SK-N-SH (cell line): ENCODE data around the gene PARVB. TPM values are rescaled to one million over a fixed set of nuclear protein-coding genes. Genes with fewer than 3 reads are reported as not detected.
A peak's percentile ranks its signal among the peaks of the same experiment; 100 is the strongest.

Experiments used
- CTCF ChIA-PET: fragments of 300-600, 350-600 bp; formaldehyde crosslinking; extraction: SDS; loops from one replicate; lab custom pipeline; 2021; lab: Yijun Ruan, JAX
- POLR2A ChIA-PET: fragments of 350-600 bp; sonication (Branson Sonifier 250); formaldehyde crosslinking; extraction: SDS; loops from one replicate; lab custom pipeline; 2020; ENCODE audit warnings: antibody characterized with exemption, inconsistent platforms; lab: Yijun Ruan, JAX
- DNase-seq: peaks from one replicate; pipeline ENCODE4 v3.0.0; 2012
- H2AFZ ChIP-seq: fragments of 200-600 bp; sonication (generic); 2 replicates; pipeline ENCODE4 v1.8.1; 2016; ENCODE audit warnings: antibody characterized with exemption, mild to moderate bottlenecking, low read depth
- H3F3A ChIP-seq: fragments of 200-600 bp; sonication (generic); replicated peaks from 2 replicates; pipeline ENCODE3; 2016; ENCODE audit warnings: antibody characterized with exemption, mild to moderate bottlenecking; ENCODE audit not compliant: insufficient read depth
- H3K27ac ChIP-seq, 2 experiments: fragments of 200-500 bp in 1 of 2; fragments of 200-600 bp in 1 of 2; sonication (Bioruptor generic) in 1 of 2; sonication (generic), shearing (Covaris generic) in 1 of 2; 2 replicates each; pipeline versions ENCODE4 v1.5.1 to v1.6.1; 2014 to 2016; ENCODE audit warnings: low read depth in 2 of 2, inconsistent platforms in 1 of 2, low read length in 1 of 2, mild to moderate bottlenecking in 1 of 2, mixed read lengths in 1 of 2
- H3K27me3 ChIP-seq: fragments of 200-600 bp; sonication (generic), shearing (Covaris generic); 2 replicates; pipeline ENCODE4 v1.6.1; 2016; ENCODE audit warnings: mixed run types; ENCODE audit not compliant: insufficient read depth
- H3K36me3 ChIP-seq, 2 experiments: fragments of 200-500 bp in 1 of 2; fragments of 200-600 bp in 1 of 2; sonication (Bioruptor generic) in 1 of 2; sonication (generic) in 1 of 2; replicated peaks in 1 of 2; 2 replicates each; pipeline versions ENCODE3 to v1.5.1; 2014 to 2016; ENCODE audit warnings: low read length in 1 of 2, mild to moderate bottlenecking in 1 of 2; ENCODE audit not compliant: insufficient read depth in 2 of 2, control insufficient read depth in 1 of 2
- H3K4me1 ChIP-seq, 2 experiments: fragments of 200-500 bp in 1 of 2; fragments of 200-600 bp in 1 of 2; sonication (Bioruptor generic) in 1 of 2; sonication (generic), shearing (Covaris generic) in 1 of 2; 2 replicates each; pipeline versions ENCODE4 v1.5.1 to v1.6.1; 2014 to 2016; ENCODE audit warnings: low read depth in 1 of 2, low read length in 1 of 2, mixed run types in 1 of 2; ENCODE audit not compliant: insufficient read depth in 2 of 2, control insufficient read depth in 1 of 2
- H3K4me2 ChIP-seq: fragments of 200-600 bp; sonication (generic), shearing (Covaris generic); 2 replicates; pipeline ENCODE4 v1.6.1; 2017; ENCODE audit warnings: mixed run types
- H3K4me3 ChIP-seq, 2 experiments: fragments of 200-500 bp in 1 of 2; fragments of 200-600 bp in 1 of 2; sonication (Bioruptor generic) in 1 of 2; sonication (generic), shearing (Covaris generic) in 1 of 2; 2 replicates each; pipeline versions ENCODE4 v1.5.1 to v1.8.1; 2014 to 2016; ENCODE audit warnings: low read depth in 2 of 2, inconsistent platforms in 1 of 2, low read length in 1 of 2, mild to moderate bottlenecking in 1 of 2, mixed read lengths in 1 of 2, moderate library complexity in 1 of 2
- H3K79me2 ChIP-seq: fragments of 200-600 bp; sonication (generic); 2 replicates; pipeline ENCODE4 v1.8.1; 2017; ENCODE audit warnings: mild to moderate bottlenecking; ENCODE audit not compliant: insufficient read depth
- H3K9ac ChIP-seq: fragments of 200-600 bp; sonication (generic); 2 replicates; pipeline ENCODE4 v1.6.1; 2017; ENCODE audit warnings: mixed run types
- H3K9me2 ChIP-seq: fragments of 200-600 bp; sonication (generic); 2 replicates; pipeline ENCODE4 v1.6.1; 2017; ENCODE audit warnings: mixed run types
- H3K9me3 ChIP-seq: fragments of 200-600 bp; sonication (generic); 2 replicates; pipeline ENCODE4 v1.6.1; 2017; ENCODE audit warnings: mixed run types, mild to moderate bottlenecking, moderate library complexity
- H4K20me1 ChIP-seq: fragments of 200-600 bp; sonication (generic); 2 replicates; pipeline ENCODE4 v1.6.1; 2017; ENCODE audit warnings: mild to moderate bottlenecking, mixed run types; ENCODE audit not compliant: insufficient read depth
- FOXJ3 ChIP-seq: sonication (generic); formaldehyde crosslinking; IDR thresholded peaks from 2 replicates; pipeline ENCODE4 v1.5.1; 2020; ENCODE audit warnings: mild to moderate bottlenecking, missing genetic modification reagents
- GABPA ChIP-seq: IDR thresholded peaks from 2 replicates; pipeline ENCODE4 v1.4.0; 2012; ENCODE audit warnings: low read depth, mild to moderate bottlenecking
- MEF2A ChIP-seq: IDR thresholded peaks from 2 replicates; pipeline ENCODE4 v1.4.0; 2012; ENCODE audit warnings: low read depth, borderline replicate concordance
- RXRA ChIP-seq: IDR thresholded peaks from 2 replicates; pipeline ENCODE4 v1.4.0; 2012; ENCODE audit warnings: low read depth, mild to moderate bottlenecking, borderline replicate concordance
- TAF1 ChIP-seq: IDR thresholded peaks from 2 replicates; pipeline ENCODE4 v1.6.1; 2012; ENCODE audit warnings: low read depth, mild to moderate bottlenecking, low read length, moderate library complexity, borderline replicate concordance
- WGBS: methylation state at CpG from one replicate; pipeline ENCODE4 v1.1.6; 2017; ENCODE audit warnings: low lambda C conversion rate; 5-methylcytosine and 5-hydroxymethylcytosine counted together
- polyA plus RNA-seq, 3 experiments: library from polyadenylated mRNA; depleted of rRNA; stranded (reverse); fragments of >200 nt; gene quantifications; 2 replicates each; pipeline ENCODE4 v1.2.3, GENCODE V29; 2012
- TF ChIP-seq, protein P1 (sequence below): IDR thresholded peaks from 2 replicates; pipeline ENCODE4 v1.4.0; 2012; ENCODE audit warnings: low read depth, borderline replicate concordance
- TF ChIP-seq, protein P2 (sequence below): IDR thresholded peaks from 2 replicates; pipeline ENCODE4; 2012
- TF ChIP-seq, protein P3 (sequence below): IDR thresholded peaks from 2 replicates; pipeline ENCODE4 v1.4.0; 2012; ENCODE audit warnings: low read depth, borderline replicate concordance
- TF ChIP-seq, protein P4 (sequence below): fragments of 200-600 bp; sonication (generic); IDR thresholded peaks from 2 replicates; pipeline ENCODE4 v1.6.1; 2017; ENCODE audit warnings: antibody characterized with exemption, mild to moderate bottlenecking, moderate library complexity

Gene PARVB
- polyA plus RNA-seq, 1 of the 3 experiments (the other 2 are of a cell fraction) = 87.8 TPM

DNA sequence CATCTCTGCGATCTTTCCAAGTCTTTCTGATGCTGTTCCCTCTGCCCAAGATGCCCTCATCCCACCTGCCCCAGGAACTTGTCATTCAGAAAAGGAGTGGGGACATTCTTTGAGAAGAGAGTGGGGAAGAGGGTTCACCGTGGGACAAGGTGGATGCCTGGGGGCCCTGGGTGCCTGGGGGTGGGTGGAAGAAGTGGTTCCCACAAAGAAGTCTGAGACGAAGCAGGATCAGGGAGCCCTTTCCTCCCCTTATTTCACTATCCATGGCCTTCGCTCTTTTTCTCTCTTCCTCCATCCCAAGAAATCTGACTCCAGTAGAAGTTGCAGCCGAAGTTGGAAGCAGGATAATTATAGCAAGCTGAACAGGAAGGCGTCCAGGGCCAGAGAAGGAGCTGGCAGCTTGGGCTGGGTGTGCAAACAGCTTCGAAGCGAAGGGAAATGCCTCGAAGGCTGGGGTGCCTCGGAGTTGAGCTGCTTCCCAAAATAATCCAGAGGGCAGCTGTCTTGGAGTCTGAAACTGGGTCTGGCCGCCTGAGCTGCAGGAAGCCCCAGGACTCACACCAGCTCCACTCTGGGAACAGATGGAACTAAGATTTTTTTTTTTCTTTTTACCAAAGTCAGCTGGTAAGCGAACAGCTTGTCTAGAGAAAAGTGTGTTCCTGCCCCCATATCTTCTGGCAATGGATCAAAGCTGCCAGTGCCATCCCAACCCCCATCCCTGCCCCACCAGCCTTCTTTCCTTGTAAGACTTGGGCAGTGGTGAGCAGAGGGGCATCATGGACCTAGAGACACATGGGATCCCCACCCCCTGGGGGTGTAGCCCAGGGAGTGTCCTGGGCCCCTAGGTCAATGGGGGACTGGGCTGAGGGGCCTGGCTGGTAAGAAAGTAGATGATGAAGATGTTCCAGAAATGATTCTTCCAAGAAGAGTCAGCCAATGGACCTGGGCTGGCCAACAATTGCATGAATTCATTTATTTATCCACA is 188.1 kb downstream of the PARVB start:
- H3K4me3 ChIP-seq = no peak overlapping the region
- TF ChIP-seq, protein P1, sequence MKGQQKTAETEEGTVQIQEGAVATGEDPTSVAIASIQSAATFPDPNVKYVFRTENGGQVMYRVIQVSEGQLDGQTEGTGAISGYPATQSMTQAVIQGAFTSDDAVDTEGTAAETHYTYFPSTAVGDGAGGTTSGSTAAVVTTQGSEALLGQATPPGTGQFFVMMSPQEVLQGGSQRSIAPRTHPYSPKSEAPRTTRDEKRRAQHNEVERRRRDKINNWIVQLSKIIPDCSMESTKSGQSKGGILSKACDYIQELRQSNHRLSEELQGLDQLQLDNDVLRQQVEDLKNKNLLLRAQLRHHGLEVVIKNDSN = no peak
- TF ChIP-seq GABPA (no peak), TAF1 (no peak), FOXJ3 (no peak), RXRA (no peak), MEF2A (no peak)
- TF ChIP-seq, protein P2, sequence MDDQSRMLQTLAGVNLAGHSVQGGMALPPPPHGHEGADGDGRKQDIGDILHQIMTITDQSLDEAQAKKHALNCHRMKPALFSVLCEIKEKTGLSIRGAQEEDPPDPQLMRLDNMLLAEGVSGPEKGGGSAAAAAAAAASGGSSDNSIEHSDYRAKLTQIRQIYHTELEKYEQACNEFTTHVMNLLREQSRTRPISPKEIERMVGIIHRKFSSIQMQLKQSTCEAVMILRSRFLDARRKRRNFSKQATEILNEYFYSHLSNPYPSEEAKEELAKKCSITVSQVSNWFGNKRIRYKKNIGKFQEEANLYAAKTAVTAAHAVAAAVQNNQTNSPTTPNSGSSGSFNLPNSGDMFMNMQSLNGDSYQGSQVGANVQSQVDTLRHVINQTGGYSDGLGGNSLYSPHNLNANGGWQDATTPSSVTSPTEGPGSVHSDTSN = no peak
- TF ChIP-seq, protein P3, sequence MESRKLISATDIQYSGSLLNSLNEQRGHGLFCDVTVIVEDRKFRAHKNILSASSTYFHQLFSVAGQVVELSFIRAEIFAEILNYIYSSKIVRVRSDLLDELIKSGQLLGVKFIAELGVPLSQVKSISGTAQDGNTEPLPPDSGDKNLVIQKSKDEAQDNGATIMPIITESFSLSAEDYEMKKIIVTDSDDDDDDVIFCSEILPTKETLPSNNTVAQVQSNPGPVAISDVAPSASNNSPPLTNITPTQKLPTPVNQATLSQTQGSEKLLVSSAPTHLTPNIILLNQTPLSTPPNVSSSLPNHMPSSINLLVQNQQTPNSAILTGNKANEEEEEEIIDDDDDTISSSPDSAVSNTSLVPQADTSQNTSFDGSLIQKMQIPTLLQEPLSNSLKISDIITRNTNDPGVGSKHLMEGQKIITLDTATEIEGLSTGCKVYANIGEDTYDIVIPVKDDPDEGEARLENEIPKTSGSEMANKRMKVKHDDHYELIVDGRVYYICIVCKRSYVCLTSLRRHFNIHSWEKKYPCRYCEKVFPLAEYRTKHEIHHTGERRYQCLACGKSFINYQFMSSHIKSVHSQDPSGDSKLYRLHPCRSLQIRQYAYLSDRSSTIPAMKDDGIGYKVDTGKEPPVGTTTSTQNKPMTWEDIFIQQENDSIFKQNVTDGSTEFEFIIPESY = no peak
- TF ChIP-seq, protein P4, sequence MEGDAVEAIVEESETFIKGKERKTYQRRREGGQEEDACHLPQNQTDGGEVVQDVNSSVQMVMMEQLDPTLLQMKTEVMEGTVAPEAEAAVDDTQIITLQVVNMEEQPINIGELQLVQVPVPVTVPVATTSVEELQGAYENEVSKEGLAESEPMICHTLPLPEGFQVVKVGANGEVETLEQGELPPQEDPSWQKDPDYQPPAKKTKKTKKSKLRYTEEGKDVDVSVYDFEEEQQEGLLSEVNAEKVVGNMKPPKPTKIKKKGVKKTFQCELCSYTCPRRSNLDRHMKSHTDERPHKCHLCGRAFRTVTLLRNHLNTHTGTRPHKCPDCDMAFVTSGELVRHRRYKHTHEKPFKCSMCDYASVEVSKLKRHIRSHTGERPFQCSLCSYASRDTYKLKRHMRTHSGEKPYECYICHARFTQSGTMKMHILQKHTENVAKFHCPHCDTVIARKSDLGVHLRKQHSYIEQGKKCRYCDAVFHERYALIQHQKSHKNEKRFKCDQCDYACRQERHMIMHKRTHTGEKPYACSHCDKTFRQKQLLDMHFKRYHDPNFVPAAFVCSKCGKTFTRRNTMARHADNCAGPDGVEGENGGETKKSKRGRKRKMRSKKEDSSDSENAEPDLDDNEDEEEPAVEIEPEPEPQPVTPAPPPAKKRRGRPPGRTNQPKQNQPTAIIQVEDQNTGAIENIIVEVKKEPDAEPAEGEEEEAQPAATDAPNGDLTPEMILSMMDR = no peak
- 40% methylated on average over 12 of the region's 12 CpGs for WGBS
- H3K4me2 ChIP-seq = no peak overlapping the region
- no peaks in the 10 kb centered on the region for H3K79me2 ChIP-seq
- no peaks in the 10 kb centered on the region for H3K27me3 ChIP-seq
- ChIA-PET POLR2A (interaction anchor here (0.6 kb wide), 2 partner anchors 55 to 86 kb away, joined by 3 to 4 read pairs; no protein-coding TSS in a partner anchor), CTCF (interaction anchor here (0.7 kb wide), 1 partner anchor 427 kb away, joined by 3 read pairs; no protein-coding TSS in a partner anchor)
- no peaks in the 10 kb centered on the region for H4K20me1 ChIP-seq
- no peaks in the 10 kb centered on the region for H3F3A ChIP-seq
- H3K4me1 ChIP-seq = no peaks in the 10 kb centered on the region; a peak in 1 of 4 replicates
- H3K9me3 ChIP-seq = no peaks in the 10 kb centered on the region; the same call in 1 of the 2 replicates
- no peaks in the 10 kb centered on the region for H3K36me3 ChIP-seq
- H3K9me2 ChIP-seq = no peaks in the 10 kb centered on the region
- no peak overlapping the region for H2AFZ ChIP-seq
- DNase-seq = peak; percentile 25
- no peak overlapping the region for H3K9ac ChIP-seq
- H3K27ac ChIP-seq = no peak overlapping the region
